SIG-M5 treated with dmso at 0.1 percent for 504 hours (cell line): ENCODE results near the gene SRRM1.
"Not testable (repeated sequence)": the region's sequence is repeated elsewhere in the genome, so short reads cannot be mapped to it uniquely, and the experiment has no call there.

Experiments used
- DNase-seq: peaks from one replicate; lab custom pipeline; 2025; ENCODE audit not compliant: unreplicated experiment; lab: John Stamatoyannopoulos, UW

The SRRM1 gene

GRCh38 chr1:24713736-24714135 is 70.6 kb downstream of the SRRM1 start:
- DNase-seq, result no peak

GRCh38 chr1:24714859-24715520 is 71.9 kb downstream of the SRRM1 start:
- no peak for DNase-seq

- DNase-seq, result no peak
Measured at GRCh38 chr1:24715658-24716057, 72.6 kb downstream of the SRRM1 start.

GRCh38 chr1:24717887-24718650 is 75.0 kb downstream of the SRRM1 start:
- no peak for DNase-seq

- DNase-seq, result no peak
Measured at GRCh38 chr1:24720152-24720551, 77.0 kb downstream of the SRRM1 start.

- no peak for DNase-seq
Measured at GRCh38 chr1:24721533-24721932, 78.4 kb downstream of the SRRM1 start.

- not testable (repeated sequence) for DNase-seq
Measured at GRCh38 chr1:24722073-24723035, 79.3 kb downstream of the SRRM1 start.
